BJ (cell line): Measurements from ENCODE around the gene PODNL1. TPM values are rescaled to one million over a fixed set of nuclear protein-coding genes. Genes with fewer than 3 reads are reported as not detected.

ENCODE experiments used
- CTCF ChIA-PET: fragments of 350-600 bp; formaldehyde crosslinking; extraction: SDS; loops from one replicate; lab custom pipeline; 2021; ENCODE audit warnings: antibody characterized with exemption, inconsistent platforms; lab: Yijun Ruan, JAX
- POLR2A ChIA-PET: fragments of 300-600 bp; sonication (Branson Sonifier 250); formaldehyde crosslinking; extraction: SDS; loops from one replicate; lab custom pipeline; 2021; ENCODE audit warnings: antibody characterized with exemption; lab: Charles Lee
- DNase-seq: peaks from one replicate; pipeline ENCODE4 v3.0.0-alpha.2; 2011; ENCODE audit warnings: low read depth
- H3K27me3 ChIP-seq: 2 replicates; pipeline ENCODE4 v1.6.0; 2011; ENCODE audit warnings: low read length; ENCODE audit not compliant: control insufficient read depth, insufficient read depth
- H3K36me3 ChIP-seq: 2 replicates; pipeline ENCODE4 v1.5.1; 2011; ENCODE audit warnings: low read length; ENCODE audit not compliant: control insufficient read depth, insufficient read depth
- H3K4me3 ChIP-seq: 2 replicates; pipeline ENCODE4 v1.5.1; 2011; ENCODE audit warnings: low read depth, mild to moderate bottlenecking, control low read depth, low read length
- polyA plus RNA-seq: library from polyadenylated mRNA; depleted of rRNA; stranded (reverse); fragments of >200 nt; gene quantifications from 2 replicates; pipeline ENCODE4 v1.2.3, GENCODE V29; 2011
- TF ChIP-seq, protein P1 (sequence below): IDR thresholded peaks from 2 replicates; pipeline ENCODE4 v1.5.1; 2011; ENCODE audit warnings: low read depth, mild to moderate bottlenecking, control low read depth, inconsistent platforms, low read length, moderate library complexity; ENCODE audit not compliant: insufficient read depth

Gene PODNL1
- polyA plus RNA-seq, 1 experiment: 18.6 TPM

DNA sequence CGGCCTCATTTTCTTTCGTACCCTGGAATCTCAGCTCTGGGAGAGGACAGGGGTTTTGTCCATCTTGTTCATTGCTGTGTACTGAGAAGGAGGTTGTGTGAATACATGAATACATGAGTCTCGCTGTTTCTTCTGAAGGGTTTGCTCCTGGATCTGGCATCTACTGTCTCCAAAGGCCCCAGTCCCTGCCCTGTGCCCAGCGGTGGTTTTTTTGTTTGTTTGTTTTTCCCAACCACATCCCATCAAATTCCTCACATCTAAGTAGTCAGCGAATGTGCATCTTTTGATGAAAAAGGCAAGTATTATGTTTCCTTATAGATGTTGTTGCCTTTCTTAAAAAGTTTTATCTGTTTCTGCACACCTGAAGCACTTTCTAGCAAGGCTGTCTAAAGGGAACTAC lies 26.6 kb upstream of the PODNL1 start:
- POLR2A ChIA-PET: no interaction called here

DNA sequence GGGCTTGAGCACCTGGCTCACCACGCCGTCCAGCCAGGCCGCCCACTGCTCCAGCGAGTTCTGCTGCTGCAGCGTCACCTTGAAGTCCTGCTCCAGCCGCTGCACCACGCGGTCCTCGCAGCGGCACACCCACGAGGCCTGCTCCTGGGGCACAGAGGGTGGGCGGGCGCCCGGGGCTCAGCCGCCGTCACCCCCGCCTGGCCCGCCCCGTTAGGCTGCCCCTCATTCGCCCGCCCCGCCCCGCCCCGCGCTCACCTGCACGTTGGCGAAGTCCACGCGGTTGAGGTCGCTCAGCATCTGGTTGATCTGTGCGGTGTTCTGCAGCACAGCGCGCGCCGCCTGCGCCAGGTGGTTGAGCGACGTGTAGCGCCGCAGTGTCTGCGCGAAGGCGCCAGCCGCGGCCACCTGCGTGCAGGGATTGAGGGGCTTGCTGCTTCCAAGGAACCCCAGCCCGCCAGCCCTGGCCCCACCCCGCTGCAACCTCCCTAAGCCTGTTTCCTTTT lies 25.4 kb upstream of the PODNL1 start:
- Histone ChIP-seq H3K36me3 (peaks cover 22% of the 10 kb centered on the region), H3K4me3 (no peak overlapping the region), H3K27me3 (no peaks in the 10 kb centered on the region)
- DNase-seq: no peak
- ChIA-PET CTCF (interaction anchor here (1.3 kb wide), 1 partner anchor 110 kb away, joined by 3 read pairs; no protein-coding TSS in a partner anchor), POLR2A (no interaction called here)
- TF ChIP-seq, protein P1, sequence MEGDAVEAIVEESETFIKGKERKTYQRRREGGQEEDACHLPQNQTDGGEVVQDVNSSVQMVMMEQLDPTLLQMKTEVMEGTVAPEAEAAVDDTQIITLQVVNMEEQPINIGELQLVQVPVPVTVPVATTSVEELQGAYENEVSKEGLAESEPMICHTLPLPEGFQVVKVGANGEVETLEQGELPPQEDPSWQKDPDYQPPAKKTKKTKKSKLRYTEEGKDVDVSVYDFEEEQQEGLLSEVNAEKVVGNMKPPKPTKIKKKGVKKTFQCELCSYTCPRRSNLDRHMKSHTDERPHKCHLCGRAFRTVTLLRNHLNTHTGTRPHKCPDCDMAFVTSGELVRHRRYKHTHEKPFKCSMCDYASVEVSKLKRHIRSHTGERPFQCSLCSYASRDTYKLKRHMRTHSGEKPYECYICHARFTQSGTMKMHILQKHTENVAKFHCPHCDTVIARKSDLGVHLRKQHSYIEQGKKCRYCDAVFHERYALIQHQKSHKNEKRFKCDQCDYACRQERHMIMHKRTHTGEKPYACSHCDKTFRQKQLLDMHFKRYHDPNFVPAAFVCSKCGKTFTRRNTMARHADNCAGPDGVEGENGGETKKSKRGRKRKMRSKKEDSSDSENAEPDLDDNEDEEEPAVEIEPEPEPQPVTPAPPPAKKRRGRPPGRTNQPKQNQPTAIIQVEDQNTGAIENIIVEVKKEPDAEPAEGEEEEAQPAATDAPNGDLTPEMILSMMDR: no peak

More for the DNA sequence above, 26.6 kb upstream of the PODNL1 start:
- DNase-seq: no peak
- Histone ChIP-seq H3K27me3 (no peaks in the 10 kb centered on the region), H3K4me3 (no peak overlapping the region), H3K36me3 (peaks cover 24% of the 10 kb centered on the region)
- TF ChIP-seq, protein P1: no peak
- CTCF ChIA-PET: no interaction called here

DNA sequence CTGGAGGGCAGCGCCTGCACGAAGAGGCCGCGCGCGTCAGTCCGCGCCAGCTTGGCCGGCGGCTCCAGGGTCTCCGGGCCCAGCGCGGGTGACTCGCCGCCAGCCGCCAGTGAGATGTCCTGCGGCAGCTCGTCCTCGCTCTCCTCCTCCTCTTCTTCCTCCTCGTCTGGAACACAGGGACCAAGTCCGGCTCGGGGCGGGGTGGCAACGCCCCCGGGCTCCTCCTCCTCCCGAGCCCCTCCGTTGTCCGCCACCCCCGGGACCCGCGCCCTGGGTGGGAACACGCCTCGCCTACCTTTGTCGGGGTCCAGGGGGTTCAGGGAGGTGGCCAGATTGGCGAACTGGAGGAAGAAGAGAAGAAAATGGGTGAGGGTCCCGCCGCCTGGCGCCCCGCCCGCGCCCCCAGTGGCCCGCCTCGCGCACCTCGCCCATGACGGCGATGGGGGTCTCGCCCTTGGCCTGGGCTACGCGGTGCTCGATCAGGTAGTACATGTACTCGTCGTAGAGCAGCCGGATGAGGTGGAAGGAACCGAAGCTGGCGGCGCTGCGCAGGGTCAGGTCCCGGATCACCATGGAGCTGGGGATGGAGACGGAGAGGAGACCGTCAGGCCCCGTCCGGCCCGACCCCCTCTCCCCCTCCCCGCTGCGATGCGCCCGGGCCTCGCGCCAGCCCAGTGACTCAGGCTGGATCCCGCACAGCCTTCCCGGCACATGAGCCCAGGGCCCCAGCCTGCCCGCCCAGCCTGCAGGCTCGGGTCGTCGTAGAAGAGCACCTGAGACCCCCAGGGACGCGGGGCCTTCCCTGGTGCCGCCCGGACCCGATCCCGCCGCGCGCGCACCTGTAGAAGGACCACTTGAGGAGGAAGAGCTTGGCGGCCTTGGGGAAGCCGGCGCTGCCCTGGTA lies 24.7 kb upstream of the PODNL1 start:
- CTCF ChIA-PET: interaction anchor here (0.9 to 1.3 kb wide), 3 partner anchors 9 to 385 kb away, joined by 3 read pairs; no protein-coding TSS in a partner anchor
- POLR2A ChIA-PET: no interaction called here
- peaks cover 21% of the 10 kb centered on the region for H3K36me3 ChIP-seq

DNA sequence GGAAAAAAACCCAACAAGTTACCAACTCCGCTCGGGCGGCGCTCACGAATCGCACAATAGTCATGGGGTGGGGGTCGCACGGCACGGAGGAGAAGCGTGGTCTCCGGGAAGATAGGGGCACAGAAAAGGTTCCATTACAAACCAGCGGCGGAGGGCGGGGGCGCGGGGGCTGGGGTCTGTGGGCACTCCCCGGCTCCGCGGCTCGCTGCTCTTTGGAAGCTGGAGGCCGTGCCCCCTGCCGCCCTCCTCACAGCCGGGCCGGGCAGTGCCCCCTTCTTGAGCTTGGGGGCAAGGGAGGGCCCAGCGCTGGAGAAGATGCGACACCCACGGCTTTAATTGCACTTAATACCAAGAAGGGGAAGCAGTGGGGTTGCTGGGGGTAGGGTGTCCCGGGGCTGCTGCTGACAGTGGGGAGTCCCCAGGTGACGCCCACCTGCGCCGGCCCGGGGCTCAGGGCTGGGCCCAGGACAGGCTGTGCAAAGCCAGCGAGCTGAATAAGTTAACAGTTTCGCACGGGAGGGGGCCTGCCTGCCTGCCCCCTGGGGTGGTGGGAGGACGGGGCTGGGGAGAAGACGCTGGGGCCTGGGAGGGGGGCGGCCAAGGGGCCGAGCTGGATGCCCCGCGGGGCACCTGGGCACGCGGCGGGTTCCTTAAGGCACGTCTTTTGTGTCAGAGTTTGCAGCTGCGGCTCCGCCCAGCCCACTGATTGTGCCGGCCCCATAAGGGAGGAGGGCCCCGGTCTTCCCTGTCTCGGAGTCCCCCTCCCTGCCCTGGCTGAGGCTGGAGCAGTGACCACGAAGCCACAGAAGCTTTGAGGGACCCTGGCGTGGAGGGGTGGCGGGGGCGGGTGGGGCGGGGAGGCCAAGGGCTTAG lies 23.8 kb upstream of the PODNL1 start:
- CTCF ChIA-PET: interaction anchor here (0.9 to 2.7 kb wide), 6 partner anchors 8 to 386 kb away, joined by 3 to 8 read pairs (median 3); no protein-coding TSS in a partner anchor
- Histone ChIP-seq H3K4me3 (no peak overlapping the region), H3K36me3 (peaks cover 23% of the 10 kb centered on the region), H3K27me3 (no peaks in the 10 kb centered on the region)
- TF ChIP-seq, protein P1: no peak
- POLR2A ChIA-PET: no interaction called here
- no peak for DNase-seq

More for the DNA sequence above, 24.7 kb upstream of the PODNL1 start:
- no peaks in the 10 kb centered on the region for H3K27me3 ChIP-seq
- TF ChIP-seq, protein P1: no peak
- H3K4me3 ChIP-seq: no peak overlapping the region
- DNase-seq: no peak
